Naive thymus-derived CD4-positive, alpha-beta T cell (primary cell): Measurements from ENCODE around the gene TSPAN9. TPM values are rescaled to one million over a fixed set of nuclear protein-coding genes. Genes with fewer than 3 reads are reported as not detected.

Experiments
- ATAC-seq: fragments of 150-1000 bp; cut with Tn5 transposase; 2 replicates; pipeline ENCODE4 v1.10.0; 2021; ENCODE audit warnings: mild to moderate bottlenecking, moderate library complexity
- CTCF ChIA-PET: fragments of 350-600 bp; sonication (Branson Sonifier 250); formaldehyde crosslinking; loops from one replicate; lab custom pipeline; 2021; ENCODE audit warnings: antibody characterized with exemption; lab: Charles Lee
- POLR2A ChIA-PET: fragments of 350-600 bp; sonication (Branson Sonifier 250); formaldehyde crosslinking; loops from one replicate; lab custom pipeline; 2021; ENCODE audit warnings: antibody characterized with exemption, inconsistent platforms; lab: Charles Lee
- DNase-seq, 9 donors: peaks; one replicate each; pipeline versions ENCODE4 v3.0.0 to v3.0.0-alpha.2; 2020 to 2022; ENCODE audit warnings: mixed read lengths in 1 of 9
- H3K27ac ChIP-seq: one replicate; pipeline ENCODE4 v1.7.0; 2013; ENCODE audit warnings: mild to moderate bottlenecking, low read depth, low read length, moderate library complexity
- H3K27me3 ChIP-seq, 2 donors: one replicate each; pipeline ENCODE4 v1.7.0; 2013; ENCODE audit warnings: low read length in 2 of 2, mild to moderate bottlenecking in 2 of 2, moderate library complexity in 2 of 2; ENCODE audit not compliant: control insufficient read depth in 2 of 2, insufficient read depth in 2 of 2
- H3K36me3 ChIP-seq, 3 experiments: 1 replicate in 2 of 3; 2 replicates in 1 of 3; pipeline ENCODE4 v1.7.0; 2013; ENCODE audit warnings: low read length in 3 of 3, mild to moderate bottlenecking in 3 of 3, moderate library complexity in 1 of 3; ENCODE audit not compliant: insufficient read depth in 3 of 3, control insufficient read depth in 2 of 3
- H3K4me1 ChIP-seq, 2 donors: one replicate each; pipeline ENCODE4 v1.7.0; 2013; ENCODE audit warnings: low read length in 2 of 2, mild to moderate bottlenecking in 2 of 2, moderate library complexity in 1 of 2; ENCODE audit not compliant: control insufficient read depth in 2 of 2, insufficient read depth in 2 of 2
- H3K4me3 ChIP-seq: 2 replicates; pipeline ENCODE4 v1.7.0; 2013; ENCODE audit warnings: mild to moderate bottlenecking, low read length
- H3K9me3 ChIP-seq, 3 experiments: 1 replicate in 2 of 3; 2 replicates in 1 of 3; pipeline ENCODE4 v1.7.0; 2013; ENCODE audit warnings: low read length in 3 of 3; ENCODE audit not compliant: control insufficient read depth in 2 of 3
- H3K27ac Mint-ChIP-seq, 9 donors: one replicate each; pipeline ENCODE4 v1.8.0; 2020 to 2022; ENCODE audit warnings: mixed read lengths in 9 of 9, mild to moderate bottlenecking in 8 of 9, moderate library complexity in 5 of 9, inconsistent platforms in 2 of 9
- H3K27me3 Mint-ChIP-seq, 5 donors: one replicate each; pipeline ENCODE4 v1.8.0; 2021 to 2022; ENCODE audit warnings: mixed read lengths in 5 of 5, mild to moderate bottlenecking in 1 of 5
- H3K36me3 Mint-ChIP-seq, 5 donors: one replicate each; pipeline ENCODE4 v1.8.0; 2020 to 2022; ENCODE audit warnings: mixed read lengths in 5 of 5, mild to moderate bottlenecking in 3 of 5, inconsistent platforms in 1 of 5
- H3K4me1 Mint-ChIP-seq, 7 donors: one replicate each; pipeline ENCODE4 v1.8.0; 2020 to 2022; ENCODE audit warnings: mixed read lengths in 7 of 7, mild to moderate bottlenecking in 3 of 7, inconsistent platforms in 1 of 7
- H3K4me3 Mint-ChIP-seq, 10 donors: one replicate each; pipeline ENCODE4 v1.8.0; 2020 to 2022; ENCODE audit warnings: mild to moderate bottlenecking in 10 of 10, mixed read lengths in 10 of 10, moderate library complexity in 6 of 10, inconsistent platforms in 2 of 10
- H3K9me3 Mint-ChIP-seq, 11 donors: one replicate each; pipeline ENCODE4 v1.8.0; 2020 to 2022; ENCODE audit warnings: mixed read lengths in 11 of 11, mild to moderate bottlenecking in 4 of 11, inconsistent platforms in 1 of 11, moderate library complexity in 1 of 11
- intact Hi-C, 2 donors: fragments of 100-400 bp; cut with micrococcal nuclease; formaldehyde crosslinking; loops; one replicate each; pipeline ENCODE4 v1.15.1; 2023
- polyA plus RNA-seq, 2 donors: library from polyadenylated mRNA; unstranded; fragments of 300-500 nt; fragmentation: Illumina TruSeq; gene quantifications; one replicate each; pipeline ENCODE4 v1.2.3, GENCODE V29; 2021
- total RNA-seq, 6 experiments: library from RNA in 5 of 6; stranded (reverse) in 5 of 6; gene quantifications; 1 replicate in 5 of 6; 2 replicates in 1 of 6; pipeline ENCODE4 v1.2.3 and lab custom pipeline; 2021 to 2026

The TSPAN9 gene
- total and polyA plus RNA-seq, 7 experiments from 2014 or later, result 0.20 to 1.8 (median 1.1) TPM; not detected in 1

DNA sequence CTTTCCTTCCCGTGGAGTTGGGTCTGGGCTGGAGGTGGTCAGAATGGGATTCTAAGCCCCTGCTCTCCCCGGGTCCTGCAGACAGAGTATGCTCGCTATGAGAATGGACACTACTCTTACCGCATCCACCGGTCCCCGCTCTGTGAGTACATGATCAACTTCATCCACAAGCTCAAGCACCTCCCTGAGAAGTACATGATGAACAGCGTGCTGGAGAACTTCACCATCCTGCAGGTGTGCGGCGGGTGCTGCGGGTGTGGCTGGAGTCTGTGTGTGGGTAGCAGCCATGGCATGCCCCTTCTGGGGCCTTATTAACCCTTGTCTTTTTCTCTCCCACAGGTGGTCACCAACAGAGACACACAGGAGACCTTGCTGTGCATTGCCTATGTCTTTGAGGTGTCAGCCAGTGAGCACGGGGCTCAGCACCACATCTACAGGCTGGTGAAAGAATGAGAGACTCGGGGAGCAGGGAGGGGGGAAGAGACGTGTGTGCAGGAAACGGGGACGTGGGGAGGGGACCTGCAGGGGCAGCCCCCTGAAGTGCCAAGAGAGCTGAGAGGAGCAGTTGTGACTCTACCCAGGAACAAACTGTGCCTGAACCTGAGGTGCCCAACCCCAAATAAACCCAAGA is 37.0 kb upstream of the TSPAN9 start:
- Mint-ChIP-seq H3K4me1 (peaks cover 0 to 5% (median 0%) of the 10 kb centered on the region in 7 donors), H3K27me3 (peaks cover 13 to 36% (median 23%) of the 10 kb centered on the region in 5 donors), H3K9me3 (peaks cover 0 to 2% (median 0%) of the 10 kb centered on the region in 11 donors), H3K27ac (no peak overlapping the region), H3K4me3 (no peak overlapping the region), H3K36me3 (no peaks in the 10 kb centered on the region)
- ChIA-PET POLR2A (interaction anchor here (0.6 kb wide), 1 partner anchor 194 kb away, joined by 3 read pairs; no protein-coding TSS in a partner anchor), CTCF (no interaction called here)
- H3K27ac ChIP-seq, result no peak overlapping the region
- ATAC-seq, result no peak
- intact Hi-C loops, result loop anchor here in 1 of 2 donors (2.0 kb wide), 1 partner anchor 187 kb away; no protein-coding TSS in a partner anchor
- no peaks in the 10 kb centered on the region for H3K4me1 ChIP-seq
- no peaks in the 10 kb centered on the region for H3K9me3 ChIP-seq
- no peak for DNase-seq
- no peaks in the 10 kb centered on the region for H3K36me3 ChIP-seq
- peaks cover 0 to 2% of the 10 kb centered on the region in 2 donors for H3K27me3 ChIP-seq
- H3K4me3 ChIP-seq, result no peak overlapping the region

DNA sequence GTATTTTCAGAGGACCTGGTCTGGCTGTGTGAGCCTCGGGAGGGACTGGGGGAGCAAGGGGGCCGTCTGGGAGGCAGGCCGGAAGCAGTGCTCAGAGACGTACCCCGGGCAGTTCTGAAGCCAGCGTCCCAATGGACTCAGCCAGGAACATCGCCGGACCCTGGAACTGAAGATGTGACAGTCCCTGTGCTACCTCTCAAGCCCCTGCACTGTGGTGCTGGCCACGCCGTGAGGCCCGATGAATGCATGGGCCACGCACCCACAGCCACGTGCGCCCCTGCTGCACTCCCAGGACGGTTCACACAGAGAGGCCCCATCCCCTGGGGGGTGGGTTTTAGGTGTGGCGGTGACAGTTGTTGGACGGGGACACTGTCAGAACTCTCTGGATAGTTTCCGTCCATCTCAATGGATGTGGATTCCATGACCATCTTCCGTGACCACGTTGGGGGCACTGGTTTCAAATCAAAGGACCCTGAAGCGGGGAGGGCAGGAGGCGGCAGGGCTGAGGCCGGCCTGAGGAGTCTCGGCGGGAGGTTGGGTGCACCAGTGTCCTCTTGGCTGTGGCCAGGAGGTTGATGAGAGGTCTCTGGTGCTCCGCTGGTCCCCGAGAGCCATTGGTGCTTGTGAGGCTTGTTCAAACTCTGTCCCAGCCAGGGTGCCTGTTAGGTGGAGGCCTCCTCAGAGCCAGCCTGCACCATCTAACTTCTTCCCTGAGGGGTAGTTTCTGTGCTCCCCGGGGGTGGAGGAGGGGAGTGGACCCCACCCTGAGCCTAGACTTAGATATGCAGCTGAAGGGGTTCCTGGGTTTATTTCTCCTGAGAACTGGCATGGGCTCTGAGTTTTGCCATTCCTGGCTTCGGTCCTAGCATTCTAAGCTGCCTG is 36.3 kb upstream of the TSPAN9 start:
- POLR2A ChIA-PET, result no interaction called here
- no peak for ATAC-seq
- CTCF ChIA-PET, result no interaction called here
- Histone ChIP-seq H3K4me3 (no peak overlapping the region), H3K27ac (no peak overlapping the region), H3K27me3 (peaks cover 0 to 2% of the 10 kb centered on the region in 2 donors), H3K4me1 (no peaks in the 10 kb centered on the region), H3K9me3 (no peaks in the 10 kb centered on the region), H3K36me3 (no peaks in the 10 kb centered on the region)
- peaks cover 15 to 40% (median 23%) of the 10 kb centered on the region in 5 donors for H3K27me3 Mint-ChIP-seq
- DNase-seq, result no peak
- H3K4me1 Mint-ChIP-seq, result peaks cover 0 to 5% (median 0%) of the 10 kb centered on the region in 7 donors
- no peaks in the 10 kb centered on the region for H3K36me3 Mint-ChIP-seq
- H3K9me3 Mint-ChIP-seq, result peaks cover 0 to 2% (median 0%) of the 10 kb centered on the region in 11 donors
- H3K27ac Mint-ChIP-seq, result no peak overlapping the region
- no peak overlapping the region for H3K4me3 Mint-ChIP-seq
- intact Hi-C loops, result loop anchor here in 1 of 2 donors (1.0 to 2.0 kb wide), 2 partner anchors 188 to 358 kb away; no protein-coding TSS in a partner anchor

- Mint-ChIP-seq H3K27ac (no peak overlapping the region), H3K36me3 (no peaks in the 10 kb centered on the region), H3K4me3 (no peak overlapping the region), H3K9me3 (peaks cover 0 to 2% (median 0%) of the 10 kb centered on the region in 11 donors), H3K4me1 (peaks cover 0 to 5% (median 0%) of the 10 kb centered on the region in 7 donors), H3K27me3 (peaks cover 15 to 40% (median 23%) of the 10 kb centered on the region in 5 donors)
- POLR2A ChIA-PET, result no interaction called here
- intact Hi-C loops, result loop anchor here in 1 of 2 donors (1.0 to 2.0 kb wide), 2 partner anchors 189 to 358 kb away; no protein-coding TSS in a partner anchor
- Histone ChIP-seq H3K4me1 (no peaks in the 10 kb centered on the region), H3K27ac (no peak overlapping the region), H3K9me3 (no peaks in the 10 kb centered on the region), H3K4me3 (no peak overlapping the region), H3K27me3 (peaks cover 0 to 2% of the 10 kb centered on the region in 2 donors), H3K36me3 (no peaks in the 10 kb centered on the region)
- CTCF ChIA-PET, result no interaction called here
- DNase-seq, result peak in 7 of 9 donors; percentile 19 to 58 (median 29)
- ATAC-seq, result peak; percentile 76
Observed at GRCh38 chr12:3041558-3042164, 35.5 kb upstream of the TSPAN9 start.

- intact Hi-C loops, result no loop called here
- no peaks in the 10 kb centered on the region for H3K36me3 ChIP-seq
- peaks cover 0 to 2% of the 10 kb centered on the region in 2 donors for H3K27me3 ChIP-seq
- ChIA-PET CTCF (no interaction called here), POLR2A (no interaction called here)
- ATAC-seq (peak; percentile 29), DNase-seq (no peak)
- no peak overlapping the region for H3K27ac Mint-ChIP-seq
- no peaks in the 10 kb centered on the region for H3K9me3 ChIP-seq
- no peak overlapping the region for H3K27ac ChIP-seq
- no peak overlapping the region for H3K4me3 Mint-ChIP-seq
- H3K4me1 Mint-ChIP-seq, result peaks cover 0 to 5% (median 0%) of the 10 kb centered on the region in 7 donors
- peaks cover 0 to 2% (median 0%) of the 10 kb centered on the region in 11 donors for H3K9me3 Mint-ChIP-seq
- H3K27me3 Mint-ChIP-seq, result peaks cover 15 to 40% (median 23%) of the 10 kb centered on the region in 5 donors
- H3K4me3 ChIP-seq, result no peak overlapping the region
- H3K4me1 ChIP-seq, result no peaks in the 10 kb centered on the region
- H3K36me3 Mint-ChIP-seq, result no peaks in the 10 kb centered on the region
Observed at GRCh38 chr12:3042394-3042793, 34.8 kb upstream of the TSPAN9 start.

GRCh38 chr12:3042826-3043225 is 34.4 kb upstream of the TSPAN9 start:
- ATAC-seq (no peak), DNase-seq (no peak)
- peaks cover 0 to 2% (median 0%) of the 10 kb centered on the region in 11 donors for H3K9me3 Mint-ChIP-seq
- ChIA-PET POLR2A (no interaction called here), CTCF (no interaction called here)
- Histone ChIP-seq H3K27ac (no peak overlapping the region), H3K36me3 (no peaks in the 10 kb centered on the region), H3K4me3 (no peak overlapping the region), H3K4me1 (no peaks in the 10 kb centered on the region), H3K9me3 (no peaks in the 10 kb centered on the region), H3K27me3 (peaks cover 0 to 2% of the 10 kb centered on the region in 2 donors)
- peaks cover 0 to 3% (median 0%) of the 10 kb centered on the region in 7 donors for H3K4me1 Mint-ChIP-seq
- intact Hi-C loops, result no loop called here
- H3K36me3 Mint-ChIP-seq, result no peaks in the 10 kb centered on the region
- H3K4me3 Mint-ChIP-seq, result peak overlapping the region in 1 of 10 donors; percentile 6
- H3K27me3 Mint-ChIP-seq, result peaks cover 15 to 40% (median 25%) of the 10 kb centered on the region in 5 donors
- H3K27ac Mint-ChIP-seq, result no peak overlapping the region

GRCh38 chr12:3043406-3043805 is 33.8 kb upstream of the TSPAN9 start:
- DNase-seq (no peak), ATAC-seq (no peak)
- H3K9me3 Mint-ChIP-seq, result peaks cover 0 to 2% (median 0%) of the 10 kb centered on the region in 11 donors
- peaks cover 15 to 40% (median 28%) of the 10 kb centered on the region in 5 donors for H3K27me3 Mint-ChIP-seq
- Histone ChIP-seq H3K27ac (no peak overlapping the region), H3K4me3 (no peak overlapping the region), H3K36me3 (no peaks in the 10 kb centered on the region), H3K4me1 (no peaks in the 10 kb centered on the region), H3K27me3 (peaks cover 0 to 2% of the 10 kb centered on the region in 2 donors), H3K9me3 (no peaks in the 10 kb centered on the region)
- intact Hi-C loops, result no loop called here
- CTCF ChIA-PET, result interaction anchor here (0.6 kb wide), 1 partner anchor 12 kb away, joined by 3 read pairs; no protein-coding TSS in a partner anchor
- no peak overlapping the region for H3K4me3 Mint-ChIP-seq
- POLR2A ChIA-PET, result no interaction called here
- H3K4me1 Mint-ChIP-seq, result peaks cover 0 to 3% (median 0%) of the 10 kb centered on the region in 7 donors
- H3K27ac Mint-ChIP-seq, result no peak overlapping the region
- H3K36me3 Mint-ChIP-seq, result no peaks in the 10 kb centered on the region
